Lung (tissue), 12 donors: ENCODE data around the gene SMAD1. TPM values are rescaled to one million over a fixed set of nuclear protein-coding genes. Genes with fewer than 3 reads are reported as not detected.

Source experiments
- ATAC-seq: fragments of 200-7000 bp; cut with Tn5 transposase; one replicate; pipeline ENCODE4 v1.9.1; 2020; ENCODE audit warnings: moderate number of reproducible peaks; ENCODE audit not compliant: insufficient read depth, low FRiP score
- DNase-seq, 3 donors: peaks; one replicate each; pipeline ENCODE4 v3.0.0-alpha.2; 2013 to 2017
- H3K27ac ChIP-seq, 2 donors: one replicate each; pipeline ENCODE4 v1.5.1; 2013; ENCODE audit warnings: mild to moderate bottlenecking in 2 of 2, moderate library complexity in 2 of 2, control low read depth in 1 of 2, inconsistent platforms in 1 of 2, low read depth in 1 of 2, low read length in 1 of 2
- H3K27me3 ChIP-seq, 3 donors: one replicate each; pipeline ENCODE4 v1.5.1; 2013; ENCODE audit warnings: low read length in 2 of 3; ENCODE audit not compliant: control insufficient read depth in 3 of 3, insufficient read depth in 3 of 3
- H3K36me3 ChIP-seq, 4 donors: one replicate each; pipeline ENCODE4 v1.5.1; 2013; ENCODE audit warnings: low read length in 4 of 4, mild to moderate bottlenecking in 1 of 4, moderate library complexity in 1 of 4; ENCODE audit not compliant: control insufficient read depth in 4 of 4, insufficient read depth in 4 of 4
- H3K4me1 ChIP-seq, 5 donors: one replicate each; pipeline ENCODE4 v1.5.1; 2013; ENCODE audit warnings: low read length in 5 of 5, mild to moderate bottlenecking in 2 of 5, moderate library complexity in 1 of 5; ENCODE audit not compliant: control insufficient read depth in 5 of 5, insufficient read depth in 5 of 5
- H3K4me3 ChIP-seq: one replicate; pipeline ENCODE4 v1.5.1; 2013; ENCODE audit warnings: mild to moderate bottlenecking, control low read depth, moderate library complexity
- H3K9ac ChIP-seq, 2 donors: one replicate each; pipeline ENCODE4 v1.5.1; 2013; ENCODE audit warnings: low read length in 2 of 2, control low read depth in 1 of 2; ENCODE audit not compliant: insufficient read depth in 1 of 2
- H3K9me3 ChIP-seq, 4 donors: one replicate each; pipeline ENCODE4 v1.5.1; 2013; ENCODE audit warnings: low read length in 3 of 4, mild to moderate bottlenecking in 1 of 4, moderate library complexity in 1 of 4; ENCODE audit not compliant: control insufficient read depth in 4 of 4, insufficient read depth in 3 of 4
- WGBS, 2 donors: extraction: QIAGEN DNeasy Blood & Tissue Kit; methylation state at CpG; one replicate each; pipeline ENCODE4 v1.1.7; 2013; 5-methylcytosine and 5-hydroxymethylcytosine counted together
- polyA plus RNA-seq, 2 donors: library from polyadenylated mRNA; stranded (reverse); fragments of 200-250 nt; gene quantifications; one replicate each; pipeline ENCODE4 v1.2.1, GENCODE V29; 2013
- total RNA-seq, 2 donors: library from RNA; depleted of rRNA in 1 of 2; stranded (reverse); fragments of >200 nt in 1 of 2; gene quantifications; one replicate each; pipeline ENCODE4 v1.2.1, GENCODE V29; 2014 to 2021
- TF ChIP-seq, protein P1 (sequence below): IDR thresholded peaks from 2 replicates; pipeline ENCODE4 v1.5.1; 2012; ENCODE audit warnings: mild to moderate bottlenecking; ENCODE audit errors: control extremely low read depth, extremely low read depth
- donor health status: control.
- donor health status: control.
- donor health status: Bipolar disorder and iron deficiency.
- donor health status: healthy.
- donor health status: DM: yes; HTN: yes; CAD: no.

Gene SMAD1
- total and polyA plus RNA-seq, 4 donors = 3.7 to 50.3 (median 19.9) TPM

DNA sequence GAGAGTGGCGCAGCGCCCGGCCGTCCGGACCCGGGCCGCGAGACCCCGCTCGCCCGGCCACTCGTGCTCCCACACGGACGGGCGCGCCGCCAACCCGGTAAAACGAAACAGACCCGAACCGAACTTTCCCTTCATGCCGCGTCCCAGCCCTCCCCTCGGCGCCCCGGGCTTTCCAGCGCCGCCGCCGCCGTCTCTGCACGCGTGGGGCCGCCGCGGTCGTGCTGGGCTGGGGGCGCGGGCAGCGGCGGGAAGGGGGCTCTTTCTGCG is 222 bp downstream of the SMAD1 start:
- H3K36me3 ChIP-seq = no peaks in the 10 kb centered on the region
- peak overlapping the region in 1 of 2 donors; percentile 84 for H3K9ac ChIP-seq
- DNase-seq (no peak), ATAC-seq (no peak)
- peak overlapping the region; percentile 98 for H3K4me3 ChIP-seq
- H3K27me3 ChIP-seq = no peaks in the 10 kb centered on the region
- H3K4me1 ChIP-seq = peaks cover 0 to 31% (median 13%) of the 10 kb centered on the region in 5 donors
- H3K9me3 ChIP-seq = no peaks in the 10 kb centered on the region
- H3K27ac ChIP-seq = peak overlapping the region; percentile 98 to 99
- WGBS, 2 donors = 0% methylated on average over 26 to 42 of the region's 42 CpGs
- TF ChIP-seq, protein P1, sequence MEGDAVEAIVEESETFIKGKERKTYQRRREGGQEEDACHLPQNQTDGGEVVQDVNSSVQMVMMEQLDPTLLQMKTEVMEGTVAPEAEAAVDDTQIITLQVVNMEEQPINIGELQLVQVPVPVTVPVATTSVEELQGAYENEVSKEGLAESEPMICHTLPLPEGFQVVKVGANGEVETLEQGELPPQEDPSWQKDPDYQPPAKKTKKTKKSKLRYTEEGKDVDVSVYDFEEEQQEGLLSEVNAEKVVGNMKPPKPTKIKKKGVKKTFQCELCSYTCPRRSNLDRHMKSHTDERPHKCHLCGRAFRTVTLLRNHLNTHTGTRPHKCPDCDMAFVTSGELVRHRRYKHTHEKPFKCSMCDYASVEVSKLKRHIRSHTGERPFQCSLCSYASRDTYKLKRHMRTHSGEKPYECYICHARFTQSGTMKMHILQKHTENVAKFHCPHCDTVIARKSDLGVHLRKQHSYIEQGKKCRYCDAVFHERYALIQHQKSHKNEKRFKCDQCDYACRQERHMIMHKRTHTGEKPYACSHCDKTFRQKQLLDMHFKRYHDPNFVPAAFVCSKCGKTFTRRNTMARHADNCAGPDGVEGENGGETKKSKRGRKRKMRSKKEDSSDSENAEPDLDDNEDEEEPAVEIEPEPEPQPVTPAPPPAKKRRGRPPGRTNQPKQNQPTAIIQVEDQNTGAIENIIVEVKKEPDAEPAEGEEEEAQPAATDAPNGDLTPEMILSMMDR = no peak

DNA sequence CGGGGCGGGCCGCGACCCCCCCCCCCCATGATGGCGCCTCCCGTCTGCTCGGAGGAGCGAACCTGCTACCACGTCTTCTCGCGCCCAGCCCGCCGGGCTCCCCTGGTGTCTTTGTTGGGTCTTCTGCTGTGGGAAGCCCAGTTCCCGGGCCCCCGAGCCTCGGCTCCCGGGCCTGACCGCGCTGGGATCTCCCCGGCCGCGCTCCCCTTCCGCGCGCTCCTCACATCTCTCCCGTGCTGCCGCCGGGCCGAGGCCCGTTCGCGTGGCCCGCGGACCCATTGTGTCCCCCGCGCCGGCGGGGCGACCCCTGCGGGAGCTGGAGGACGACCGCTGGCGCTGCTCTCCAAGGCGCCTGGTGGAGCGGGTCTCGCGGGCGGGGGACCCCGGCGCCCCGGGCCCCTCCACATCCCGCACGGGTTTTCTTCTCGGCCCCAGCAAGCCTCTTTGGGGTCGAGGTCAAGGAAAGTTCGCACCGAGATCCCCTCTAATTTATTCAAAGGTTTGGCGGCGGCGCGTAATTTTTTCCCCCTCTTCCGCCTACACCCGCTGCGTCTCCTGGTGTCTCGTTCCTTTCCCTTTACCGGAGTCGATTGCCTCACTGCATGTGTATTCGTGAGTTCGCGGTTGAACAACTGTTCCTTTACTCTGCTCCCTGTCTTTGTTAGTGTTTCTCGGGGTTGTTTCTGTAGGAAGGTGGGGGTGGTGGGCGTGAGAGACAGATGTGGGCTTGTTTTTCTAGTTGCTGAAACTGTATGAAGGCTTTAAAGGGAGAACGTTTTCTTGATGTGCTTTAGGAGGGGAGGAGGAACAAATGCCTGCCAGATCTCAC is 770 bp downstream of the SMAD1 start:
- DNase-seq (peak; percentile 79 to 90 (median 90)), ATAC-seq (peak; percentile 39)
- 0% methylated on average over 51 to 73 of the region's 73 CpGs for WGBS, 2 donors
- Histone ChIP-seq H3K27me3 (no peaks in the 10 kb centered on the region), H3K9me3 (no peaks in the 10 kb centered on the region), H3K9ac (peak overlapping the region; percentile 84 to 95), H3K27ac (peak overlapping the region; percentile 98 to 99), H3K4me1 (peaks cover 0 to 31% (median 13%) of the 10 kb centered on the region in 5 donors), H3K4me3 (peak overlapping the region; percentile 98), H3K36me3 (no peaks in the 10 kb centered on the region)
- TF ChIP-seq, protein P1 = no peak

DNA sequence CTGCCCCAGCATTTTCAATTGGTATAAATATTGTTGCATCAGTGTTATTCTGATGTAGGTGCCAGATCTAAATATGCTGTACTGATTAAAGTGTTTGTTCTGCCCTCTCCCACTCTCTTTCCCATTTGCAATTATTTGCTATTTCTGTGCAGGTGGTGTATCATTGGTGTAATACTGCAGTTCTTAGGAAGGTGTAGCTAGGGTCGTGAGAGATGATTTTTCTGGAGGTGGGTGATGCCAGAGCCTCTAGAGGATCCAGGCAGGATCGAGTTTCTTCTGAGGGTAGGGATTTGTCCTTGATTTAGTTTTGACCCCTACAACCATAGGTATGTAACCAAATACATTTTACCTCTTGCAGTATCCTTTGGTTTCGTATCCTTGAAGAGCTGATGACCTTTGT is 1.9 kb downstream of the SMAD1 start:
- no peaks in the 10 kb centered on the region for H3K27me3 ChIP-seq
- WGBS, 2 donors = 52 to 54% methylated on average over 3 of the region's 3 CpGs
- H3K9me3 ChIP-seq = no peaks in the 10 kb centered on the region
- H3K4me3 ChIP-seq = peak overlapping the region; percentile 98
- H3K9ac ChIP-seq = peak overlapping the region in 1 of 2 donors; percentile 95
- ATAC-seq = no peak
- H3K27ac ChIP-seq = peak overlapping the region in 1 of 2 donors; percentile 99
- H3K4me1 ChIP-seq = peaks cover 0 to 31% (median 13%) of the 10 kb centered on the region in 5 donors
- TF ChIP-seq, protein P1 = no peak
- DNase-seq = no peak
- H3K36me3 ChIP-seq = no peaks in the 10 kb centered on the region
